Hepatocyte (in vitro differentiated cells): Measurements from ENCODE around the gene JPH2. TPM values are rescaled to one million over a fixed set of nuclear protein-coding genes. Genes with fewer than 3 reads are reported as not detected.

ENCODE experiments used
- DNase-seq: peaks from one replicate; pipeline ENCODE4 v3.0.0-alpha.2; 2016; ENCODE audit warnings: low spot score
- H2AFZ ChIP-seq: fragments of 200-600 bp; sonication (generic); 2 replicates; pipeline ENCODE4 v1.6.0; 2016; ENCODE audit warnings: antibody characterized with exemption, mild to moderate bottlenecking
- H3K27ac ChIP-seq: fragments of 200-600 bp; sonication (generic); 2 replicates; pipeline ENCODE4 v1.5.1; 2016; ENCODE audit warnings: mild to moderate bottlenecking
- H3K27me3 ChIP-seq: fragments of 200-600 bp; sonication (generic); 2 replicates; pipeline ENCODE4 v1.6.1; 2016
- H3K36me3 ChIP-seq: fragments of 200-600 bp; sonication (generic); replicated peaks from 2 replicates; pipeline ENCODE4 v1.5.1; 2016; ENCODE audit warnings: low read depth; ENCODE audit not compliant: insufficient read depth
- H3K4me1 ChIP-seq: fragments of 200-600 bp; sonication (generic); 2 replicates; pipeline ENCODE4 v1.5.1; 2016; ENCODE audit warnings: mild to moderate bottlenecking, moderate library complexity; ENCODE audit not compliant: insufficient read depth
- H3K4me2 ChIP-seq: fragments of 200-600 bp; sonication (generic); 2 replicates; pipeline ENCODE4 v1.6.0; 2016
- H3K4me3 ChIP-seq: fragments of 200-600 bp; sonication (generic); 2 replicates; pipeline ENCODE4 v1.5.1; 2016; ENCODE audit warnings: mild to moderate bottlenecking
- H3K79me2 ChIP-seq: fragments of 200-600 bp; sonication (generic); 2 replicates; pipeline ENCODE4 v1.6.0; 2017; ENCODE audit warnings: mild to moderate bottlenecking
- H3K9me2 ChIP-seq: fragments of 200-600 bp; sonication (generic); replicated peaks from 2 replicates; pipeline ENCODE4 v1.6.0; 2017; ENCODE audit warnings: mild to moderate bottlenecking; ENCODE audit not compliant: insufficient read depth
- H3K9me3 ChIP-seq: fragments of 200-600 bp; sonication (generic); 2 replicates; pipeline ENCODE4 v1.5.1; 2016; ENCODE audit warnings: low read depth, mild to moderate bottlenecking
- H4K20me1 ChIP-seq: fragments of 200-600 bp; sonication (generic); 2 replicates; pipeline ENCODE4 v1.6.0; 2016; ENCODE audit warnings: mild to moderate bottlenecking; ENCODE audit not compliant: insufficient read depth, poor library complexity, severe bottlenecking
- CTCF ChIP-seq: fragments of 200-600 bp; sonication (generic); IDR thresholded peaks from 2 replicates; pipeline ENCODE4 v1.5.1; 2016; ENCODE audit warnings: antibody characterized with exemption, mild to moderate bottlenecking; ENCODE audit not compliant: poor library complexity
- EZH2 ChIP-seq: fragments of 200-600 bp; sonication (generic); IDR thresholded peaks from 2 replicates; pipeline ENCODE4 v1.6.1; 2016; ENCODE audit warnings: antibody characterized with exemption, mild to moderate bottlenecking, borderline replicate concordance
- EZH2phosphoT487 ChIP-seq: fragments of 200-600 bp; sonication (generic); IDR thresholded peaks from one replicate; pipeline ENCODE4 v1.6.1; 2018; ENCODE audit warnings: antibody characterized with exemption, mild to moderate bottlenecking, low read depth, moderate library complexity; ENCODE audit not compliant: unreplicated experiment, severe bottlenecking
- WGBS: methylation state at CpG from one replicate; pipeline ENCODE4 v1.1.6; 2016; ENCODE audit warnings: low lambda C conversion rate; ENCODE audit errors: missing lambda C conversion rate; 5-methylcytosine and 5-hydroxymethylcytosine counted together
- polyA plus RNA-seq: library from polyadenylated mRNA; unstranded; fragments of >200 nt; fragmentation: Nextera tagmentation; extraction: Ambion mirVana; gene quantifications from 2 replicates; pipeline ENCODE4 v1.2.1, GENCODE V29; 2016
- total RNA-seq: library from RNA; depleted of rRNA; stranded (reverse); fragments of >200 nt; gene quantifications from 2 replicates; pipeline ENCODE4 v1.2.3, GENCODE V29; 2014

JPH2 gene
- total and polyA plus RNA-seq, 2 experiments from 2014 or later = 6.6 to 8.3 TPM

- TF ChIP-seq EZH2 = no peak
- no peak for TF ChIP-seq EZH2phosphoT487
- no peak for TF ChIP-seq CTCF
- 69% methylated on average over 2 of the region's 2 CpGs for WGBS
- Histone ChIP-seq H3K27me3 (no peaks in the 10 kb centered on the region), H4K20me1 (no peaks in the 10 kb centered on the region), H2AFZ (no peak overlapping the region), H3K9me2 (no peaks in the 10 kb centered on the region), H3K36me3 (no peaks in the 10 kb centered on the region), H3K79me2 (no peaks in the 10 kb centered on the region), H3K4me3 (no peak overlapping the region), H3K4me2 (no peak overlapping the region), H3K27ac (no peak overlapping the region), H3K4me1 (no peaks in the 10 kb centered on the region), H3K9me3 (no peaks in the 10 kb centered on the region)
- no peak for DNase-seq
Observed at GRCh38 chr20:44093249-44093582, 93.8 kb downstream of the JPH2 start.

- H3K4me2 ChIP-seq = no peak overlapping the region
- DNase-seq = peak; percentile 65
- no peak overlapping the region for H2AFZ ChIP-seq
- no peaks in the 10 kb centered on the region for H4K20me1 ChIP-seq
- H3K79me2 ChIP-seq = no peaks in the 10 kb centered on the region
- WGBS = 74% methylated on average over 9 of the region's 9 CpGs
- H3K9me2 ChIP-seq = no peaks in the 10 kb centered on the region
- no peak overlapping the region for H3K4me3 ChIP-seq
- H3K27me3 ChIP-seq = no peaks in the 10 kb centered on the region
- H3K9me3 ChIP-seq = no peaks in the 10 kb centered on the region
- TF ChIP-seq EZH2 (no peak), CTCF (peak; percentile 58)
- no peaks in the 10 kb centered on the region for H3K36me3 ChIP-seq
- no peaks in the 10 kb centered on the region for H3K4me1 ChIP-seq
- H3K27ac ChIP-seq = no peak overlapping the region
Observed at GRCh38 chr20:44092551-44093248, 94.3 kb downstream of the JPH2 start.

DNA sequence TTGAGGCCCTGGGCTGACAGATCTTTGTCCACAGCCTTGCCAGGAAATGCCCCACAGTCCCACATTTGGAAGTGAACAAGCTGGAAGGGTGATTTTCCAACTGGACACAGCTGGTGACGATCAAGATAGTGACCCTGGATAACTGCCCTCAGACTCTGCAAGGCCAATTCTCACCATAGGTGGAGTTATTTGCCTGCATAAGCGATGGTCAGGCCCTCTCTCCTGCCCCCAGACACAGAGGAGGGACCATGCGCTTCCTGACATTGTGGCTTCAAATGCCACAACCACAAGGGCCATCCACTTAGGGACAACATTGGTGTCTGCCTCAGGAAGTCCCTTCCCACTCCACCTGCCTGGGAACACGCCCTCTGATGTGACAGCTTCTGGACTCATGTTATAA, 96.0 kb downstream of the JPH2 start:
- no peaks in the 10 kb centered on the region for H3K9me2 ChIP-seq
- H3K36me3 ChIP-seq = no peaks in the 10 kb centered on the region
- H2AFZ ChIP-seq = no peak overlapping the region
- DNase-seq = no peak
- H3K4me3 ChIP-seq = no peak overlapping the region
- no peak overlapping the region for H3K4me2 ChIP-seq
- no peaks in the 10 kb centered on the region for H3K27me3 ChIP-seq
- H3K4me1 ChIP-seq = no peaks in the 10 kb centered on the region
- no peaks in the 10 kb centered on the region for H3K9me3 ChIP-seq
- no peak for TF ChIP-seq EZH2phosphoT487
- TF ChIP-seq CTCF = no peak
- no peak for TF ChIP-seq EZH2
- WGBS = 88% methylated on average over 4 of the region's 4 CpGs
- no peaks in the 10 kb centered on the region for H4K20me1 ChIP-seq
- no peaks in the 10 kb centered on the region for H3K79me2 ChIP-seq
- H3K27ac ChIP-seq = no peak overlapping the region
